Activated CD4-positive, alpha-beta T cell treated with anti-CD3 and anti-CD28 coated beads for 36 hours (primary cell): ENCODE measurements around the gene MAST4. TPM values are rescaled to one million over a fixed set of nuclear protein-coding genes. Genes with fewer than 3 reads are reported as not detected.
A peak's percentile ranks its signal among the peaks of the same experiment; 100 is the strongest.

Source experiments
- ATAC-seq: fragments of 200-7000 bp; cut with Tn5 transposase; one replicate; pipeline ENCODE4 v1.10.0; 2021; ENCODE audit warnings: mild to moderate bottlenecking, moderate library complexity
- CTCF ChIA-PET: fragments of 350-600 bp; sonication (Branson Sonifier 250); formaldehyde crosslinking; loops from one replicate; lab custom pipeline; 2021; ENCODE audit warnings: antibody characterized with exemption; lab: Charles Lee
- POLR2A ChIA-PET: fragments of 350-600 bp; sonication (Branson Sonifier 250); formaldehyde crosslinking; loops from one replicate; lab custom pipeline; 2021; ENCODE audit warnings: antibody characterized with exemption, inconsistent platforms; lab: Charles Lee
- DNase-seq: peaks from one replicate; pipeline ENCODE4 v3.0.0-alpha.2; 2020
- H3K27ac Mint-ChIP-seq: one replicate; pipeline ENCODE4 v1.8.0; 2021; ENCODE audit warnings: mixed read lengths
- H3K27me3 Mint-ChIP-seq: one replicate; pipeline ENCODE4 v1.8.0; 2021; ENCODE audit warnings: mixed read lengths
- H3K36me3 Mint-ChIP-seq: one replicate; pipeline ENCODE4 v1.8.0; 2021; ENCODE audit warnings: low read depth, mixed read lengths
- H3K4me1 Mint-ChIP-seq: one replicate; pipeline ENCODE4 v1.8.0; 2021; ENCODE audit warnings: mixed read lengths
- H3K4me3 Mint-ChIP-seq: one replicate; pipeline ENCODE4 v1.8.0; 2021; ENCODE audit warnings: mild to moderate bottlenecking, moderate library complexity, mixed read lengths
- H3K9me3 Mint-ChIP-seq: one replicate; pipeline ENCODE4 v1.8.0; 2021; ENCODE audit warnings: low read depth, mixed read lengths
- intact Hi-C, 2 experiments: fragments of 100-400 bp; cut with DNase I in 1 of 2; cut with micrococcal nuclease in 1 of 2; formaldehyde crosslinking; loops; one replicate each; pipeline versions ENCODE4 v1.14.2 to v1.15.1; 2022 to 2024; cut with DNase I, micrococcal nuclease
- total RNA-seq, 2 experiments: library from RNA; stranded (reverse); gene quantifications; one replicate each; pipeline ENCODE4 v1.2.3, GENCODE V29; 2021

MAST4 gene
- total RNA-seq, 2 experiments from 2014 or later: 19.2 to 26.7 TPM

GRCh38 chr5:66863243-66864170, 267.3 kb downstream of the MAST4 start:
- intact Hi-C loops: loop anchor here (1.0 to 2.0 kb wide), 2 partner anchors 49 to 557 kb away; no protein-coding TSS in a partner anchor
- DNase-seq (no peak), ATAC-seq (no peak)
- ChIA-PET POLR2A (no interaction called here), CTCF (interaction anchor here (0.6 to 1.3 kb wide), 4 partner anchors 14 to 49 kb away, joined by 3 to 6 read pairs (median 3); no protein-coding TSS in a partner anchor)
- H3K4me1 Mint-ChIP-seq: peaks cover 3% of the 10 kb centered on the region
- no peak overlapping the region for H3K27ac Mint-ChIP-seq
- no peaks in the 10 kb centered on the region for H3K36me3 Mint-ChIP-seq
- no peak overlapping the region for H3K4me3 Mint-ChIP-seq
- peaks cover 27% of the 10 kb centered on the region for H3K27me3 Mint-ChIP-seq
- no peaks in the 10 kb centered on the region for H3K9me3 Mint-ChIP-seq

GRCh38 chr5:66864240-66864884, 268.2 kb downstream of the MAST4 start:
- Mint-ChIP-seq H3K9me3 (no peaks in the 10 kb centered on the region), H3K4me1 (peaks cover 3% of the 10 kb centered on the region), H3K4me3 (no peak overlapping the region), H3K27me3 (peaks cover 27% of the 10 kb centered on the region), H3K36me3 (no peaks in the 10 kb centered on the region), H3K27ac (no peak overlapping the region)
- intact Hi-C loops: loop anchor here (1.0 to 2.0 kb wide), 2 partner anchors 50 to 558 kb away; no protein-coding TSS in a partner anchor
- ChIA-PET CTCF (interaction anchor here (0.6 to 2.0 kb wide), 10 partner anchors 10 to 203 kb away, joined by 3 to 7 read pairs (median 4); no protein-coding TSS in a partner anchor), POLR2A (no interaction called here)
- peak; percentile 65 for ATAC-seq
- DNase-seq: peak; percentile 37

- DNase-seq: no peak
- Mint-ChIP-seq H3K4me1 (no peaks in the 10 kb centered on the region), H3K4me3 (no peak overlapping the region), H3K27me3 (peaks cover 10% of the 10 kb centered on the region), H3K36me3 (no peaks in the 10 kb centered on the region), H3K9me3 (no peaks in the 10 kb centered on the region), H3K27ac (no peak overlapping the region)
- ChIA-PET POLR2A (interaction anchor here (0.6 to 0.7 kb wide), 2 partner anchors 25 to 45 kb away, joined by 3 read pairs; no protein-coding TSS in a partner anchor), CTCF (interaction anchor here (0.8 to 2.0 kb wide), 4 partner anchors 48 to 119 kb away, joined by 3 to 6 read pairs (median 4); no protein-coding TSS in a partner anchor)
- intact Hi-C loops: no loop called here
- peak; percentile 68 for ATAC-seq
Measured at GRCh38 chr5:66867618-66868322, 271.6 kb downstream of the MAST4 start.

GRCh38 chr5:66869347-66869746, 273.2 kb downstream of the MAST4 start:
- DNase-seq (no peak), ATAC-seq (no peak)
- intact Hi-C loops: no loop called here
- CTCF ChIA-PET: no interaction called here
- Mint-ChIP-seq H3K4me3 (no peak overlapping the region), H3K4me1 (no peaks in the 10 kb centered on the region), H3K36me3 (no peaks in the 10 kb centered on the region), H3K27ac (no peak overlapping the region), H3K9me3 (no peaks in the 10 kb centered on the region), H3K27me3 (peaks cover 4% of the 10 kb centered on the region)
- POLR2A ChIA-PET: no interaction called here

GRCh38 chr5:66870708-66871107, 274.5 kb downstream of the MAST4 start:
- Mint-ChIP-seq H3K36me3 (no peaks in the 10 kb centered on the region), H3K9me3 (no peaks in the 10 kb centered on the region), H3K4me1 (no peaks in the 10 kb centered on the region), H3K27ac (no peak overlapping the region), H3K27me3 (no peaks in the 10 kb centered on the region), H3K4me3 (no peak overlapping the region)
- DNase-seq (no peak), ATAC-seq (no peak)
- intact Hi-C loops: no loop called here
- ChIA-PET CTCF (no interaction called here), POLR2A (interaction anchor here (0.5 kb wide), 1 partner anchor 26 kb away, joined by 3 read pairs; no protein-coding TSS in a partner anchor)

GRCh38 chr5:66871651-66872050, 275.5 kb downstream of the MAST4 start:
- no peak overlapping the region for H3K4me3 Mint-ChIP-seq

GRCh38 chr5:66872736-66873331, 276.6 kb downstream of the MAST4 start:
- Mint-ChIP-seq H3K9me3 (no peaks in the 10 kb centered on the region), H3K4me3 (no peak overlapping the region), H3K27ac (no peak overlapping the region), H3K36me3 (no peaks in the 10 kb centered on the region), H3K4me1 (peaks cover 4% of the 10 kb centered on the region), H3K27me3 (no peaks in the 10 kb centered on the region)
- intact Hi-C loops: no loop called here
- ATAC-seq: no peak
- DNase-seq: no peak
- CTCF ChIA-PET: interaction anchor here (1.2 kb wide), 1 partner anchor 29 kb away, joined by 3 read pairs; no protein-coding TSS in a partner anchor
- POLR2A ChIA-PET: no interaction called here

More at GRCh38 chr5:66871651-66872050, 275.5 kb downstream of the MAST4 start:
- no peak for ATAC-seq
- Mint-ChIP-seq H3K4me1 (no peaks in the 10 kb centered on the region), H3K27me3 (no peaks in the 10 kb centered on the region), H3K9me3 (no peaks in the 10 kb centered on the region), H3K27ac (no peak overlapping the region), H3K36me3 (no peaks in the 10 kb centered on the region)
- ChIA-PET CTCF (no interaction called here), POLR2A (no interaction called here)
- intact Hi-C loops: no loop called here
- no peak for DNase-seq

- intact Hi-C loops: no loop called here
- ChIA-PET CTCF (interaction anchor here (0.8 to 1.6 kb wide), 4 partner anchors 9 to 59 kb away, joined by 3 to 7 read pairs (median 3); no protein-coding TSS in a partner anchor), POLR2A (interaction anchor here (0.6 kb wide), 1 partner anchor 346 kb away, joined by 4 read pairs; no protein-coding TSS in a partner anchor)
- Mint-ChIP-seq H3K27me3 (no peaks in the 10 kb centered on the region), H3K27ac (no peak overlapping the region), H3K36me3 (no peaks in the 10 kb centered on the region), H3K4me3 (no peak overlapping the region), H3K9me3 (no peaks in the 10 kb centered on the region), H3K4me1 (peaks cover 8% of the 10 kb centered on the region)
- DNase-seq: no peak
- no peak for ATAC-seq
Measured at GRCh38 chr5:66874004-66874403, 277.8 kb downstream of the MAST4 start.

GRCh38 chr5:66875315-66875714, 279.1 kb downstream of the MAST4 start:
- ChIA-PET CTCF (interaction anchor here (0.7 kb wide), 1 partner anchor 14 kb away, joined by 3 read pairs; no protein-coding TSS in a partner anchor), POLR2A (no interaction called here)
- Mint-ChIP-seq H3K9me3 (no peaks in the 10 kb centered on the region), H3K4me1 (peaks cover 8% of the 10 kb centered on the region), H3K27me3 (no peaks in the 10 kb centered on the region), H3K27ac (no peak overlapping the region), H3K4me3 (no peak overlapping the region), H3K36me3 (no peaks in the 10 kb centered on the region)
- ATAC-seq (no peak), DNase-seq (no peak)
- intact Hi-C loops: no loop called here

- ChIA-PET POLR2A (no interaction called here), CTCF (no interaction called here)
- H3K4me1 Mint-ChIP-seq: peaks cover 8% of the 10 kb centered on the region
- no peaks in the 10 kb centered on the region for H3K36me3 Mint-ChIP-seq
- ATAC-seq (no peak), DNase-seq (no peak)
- no peaks in the 10 kb centered on the region for H3K9me3 Mint-ChIP-seq
- no peak overlapping the region for H3K27ac Mint-ChIP-seq
- H3K27me3 Mint-ChIP-seq: peaks cover 3% of the 10 kb centered on the region
- H3K4me3 Mint-ChIP-seq: no peak overlapping the region
- intact Hi-C loops: no loop called here
Measured at GRCh38 chr5:66876266-66876807, 280.1 kb downstream of the MAST4 start.
